D721Med (cell line): ENCODE data around the gene CDK5.
A peak's percentile ranks its signal among the peaks of the same experiment; 100 is the strongest.

ENCODE experiments used
- DNase-seq: peaks from one replicate; pipeline ENCODE4 v3.0.0; 2011; ENCODE audit warnings: low spot score; ENCODE audit not compliant: insufficient read length
- FAIRE-seq: peaks from 2 replicates; lab custom pipeline; 2011; peaks lifted over from hg19 to GRCh38; lab: Jason Lieb, UNC
- TF ChIP-seq, protein P1 (sequence below): IDR thresholded peaks from 2 replicates; pipeline ENCODE4 v1.5.1; 2012; ENCODE audit warnings: mild to moderate bottlenecking, control low read depth; ENCODE audit not compliant: insufficient read depth; ENCODE audit errors: missing control alignments

CDK5 gene

DNA sequence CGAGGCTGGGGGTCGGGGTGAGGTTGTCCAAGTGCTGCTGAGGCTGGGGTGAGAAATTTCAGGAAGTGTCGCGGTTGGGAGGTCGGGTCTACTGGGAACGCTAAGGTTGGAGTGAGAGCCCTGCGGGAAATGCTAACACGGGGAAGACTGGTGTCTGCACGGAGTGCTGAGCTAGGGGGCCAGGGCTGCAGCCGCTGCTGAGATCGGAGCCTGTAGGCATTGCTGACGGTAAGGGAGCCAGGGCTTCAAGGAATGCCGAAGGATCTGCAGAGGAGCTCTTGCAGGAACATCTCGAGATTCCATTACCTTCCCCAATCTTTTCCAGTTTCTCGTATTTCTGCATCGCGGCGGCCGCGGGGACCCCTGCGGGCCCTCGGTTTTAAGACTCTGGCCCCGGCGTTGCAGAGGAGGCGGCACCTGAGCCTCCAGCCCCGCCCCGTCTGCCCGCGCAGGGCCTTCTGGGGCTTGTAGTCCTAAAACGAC, at the start of gene CDK5:
Gene CDK5, minus strand, starts transcription at position 392 of the 483 bp plus-strand sequence. Its CDS starts 49 bp downstream, at position 343.
- TF ChIP-seq, protein P1, sequence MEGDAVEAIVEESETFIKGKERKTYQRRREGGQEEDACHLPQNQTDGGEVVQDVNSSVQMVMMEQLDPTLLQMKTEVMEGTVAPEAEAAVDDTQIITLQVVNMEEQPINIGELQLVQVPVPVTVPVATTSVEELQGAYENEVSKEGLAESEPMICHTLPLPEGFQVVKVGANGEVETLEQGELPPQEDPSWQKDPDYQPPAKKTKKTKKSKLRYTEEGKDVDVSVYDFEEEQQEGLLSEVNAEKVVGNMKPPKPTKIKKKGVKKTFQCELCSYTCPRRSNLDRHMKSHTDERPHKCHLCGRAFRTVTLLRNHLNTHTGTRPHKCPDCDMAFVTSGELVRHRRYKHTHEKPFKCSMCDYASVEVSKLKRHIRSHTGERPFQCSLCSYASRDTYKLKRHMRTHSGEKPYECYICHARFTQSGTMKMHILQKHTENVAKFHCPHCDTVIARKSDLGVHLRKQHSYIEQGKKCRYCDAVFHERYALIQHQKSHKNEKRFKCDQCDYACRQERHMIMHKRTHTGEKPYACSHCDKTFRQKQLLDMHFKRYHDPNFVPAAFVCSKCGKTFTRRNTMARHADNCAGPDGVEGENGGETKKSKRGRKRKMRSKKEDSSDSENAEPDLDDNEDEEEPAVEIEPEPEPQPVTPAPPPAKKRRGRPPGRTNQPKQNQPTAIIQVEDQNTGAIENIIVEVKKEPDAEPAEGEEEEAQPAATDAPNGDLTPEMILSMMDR, result no peak
- FAIRE-seq (no peak), DNase-seq (peak; percentile 63)

DNA sequence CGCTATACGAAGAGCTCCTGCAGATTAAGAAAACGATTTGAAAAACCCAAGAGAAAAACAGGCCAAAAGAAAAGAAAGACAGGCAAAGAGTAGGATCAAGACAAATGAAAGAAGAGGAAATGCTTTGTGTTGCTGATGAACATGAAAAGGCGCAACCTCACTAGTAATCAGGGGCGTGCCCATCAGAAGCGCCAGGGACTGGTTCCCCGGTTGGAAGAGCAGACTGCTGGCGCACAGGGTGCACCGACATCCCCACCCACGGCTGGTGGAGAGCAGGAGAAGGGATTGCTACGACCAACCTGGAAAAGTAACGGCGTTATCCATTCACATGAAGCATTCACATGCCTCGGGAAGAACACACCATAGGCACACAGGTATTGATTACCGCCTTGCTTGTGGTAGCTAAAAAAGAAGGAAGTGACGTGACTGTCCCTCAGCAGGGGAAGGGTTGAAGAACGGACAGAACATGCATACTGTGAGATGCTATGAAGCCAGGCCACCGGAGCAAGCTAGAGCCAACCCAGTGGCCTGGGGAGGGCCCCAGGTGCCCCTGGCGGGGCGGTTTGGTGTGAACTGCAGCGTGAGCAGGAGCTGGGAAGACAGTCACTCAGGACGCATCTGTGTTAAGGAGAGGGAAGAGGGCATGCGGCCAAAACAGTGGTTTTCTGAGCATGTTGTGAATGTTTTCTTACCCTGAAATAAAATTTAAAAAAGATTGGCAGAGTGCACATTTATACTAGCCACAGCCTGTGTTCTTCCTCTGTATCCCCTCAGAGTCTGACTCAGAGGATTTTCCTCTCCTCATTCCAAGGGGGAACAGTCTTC, 46.9 kb upstream of the CDK5 start:
- no peak for DNase-seq
- FAIRE-seq, result no peak
- TF ChIP-seq, protein P1, result no peak

DNA sequence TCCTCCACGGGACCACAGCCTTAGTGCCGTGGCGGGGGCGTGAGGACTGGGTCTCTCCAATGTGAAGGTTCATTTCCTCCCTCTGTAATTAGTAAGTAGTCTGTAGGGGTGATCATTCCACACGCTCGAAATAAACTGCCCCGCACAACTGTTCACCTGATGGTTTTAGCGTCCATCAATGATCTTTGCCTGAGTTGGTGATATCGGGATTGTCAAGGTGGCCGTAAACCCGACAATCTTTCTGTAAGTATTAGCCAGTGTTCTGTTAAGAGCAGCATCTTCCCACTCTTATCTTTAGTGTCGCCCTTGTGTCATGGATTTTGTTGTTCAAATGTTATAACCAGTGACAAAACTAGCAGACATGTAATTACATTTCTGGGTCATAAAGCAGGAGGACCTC, 46.3 kb upstream of the CDK5 start:
- TF ChIP-seq, protein P1, result no peak
- FAIRE-seq (no peak), DNase-seq (no peak)

DNA sequence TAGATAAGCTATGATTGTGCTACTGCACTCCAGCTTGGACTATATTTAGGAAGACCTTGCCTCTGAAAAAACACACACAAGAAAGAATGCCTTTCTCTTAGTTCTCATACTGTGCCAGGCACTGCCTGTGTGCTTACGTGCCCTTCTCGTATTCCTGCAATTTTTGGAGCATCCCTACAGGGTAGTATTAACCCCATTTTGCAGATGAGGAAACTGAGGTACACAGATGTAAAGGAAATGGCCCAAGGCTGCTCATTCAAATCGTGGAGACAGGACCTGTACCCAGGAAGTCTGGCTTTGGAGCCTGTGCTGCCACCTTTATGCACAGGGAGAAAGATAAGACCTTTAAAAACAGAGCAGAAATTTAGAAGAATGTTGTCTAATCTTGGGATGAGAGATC, 45.3 kb upstream of the CDK5 start:
- no peak for FAIRE-seq
- no peak for DNase-seq
- TF ChIP-seq, protein P1, result no peak

DNA sequence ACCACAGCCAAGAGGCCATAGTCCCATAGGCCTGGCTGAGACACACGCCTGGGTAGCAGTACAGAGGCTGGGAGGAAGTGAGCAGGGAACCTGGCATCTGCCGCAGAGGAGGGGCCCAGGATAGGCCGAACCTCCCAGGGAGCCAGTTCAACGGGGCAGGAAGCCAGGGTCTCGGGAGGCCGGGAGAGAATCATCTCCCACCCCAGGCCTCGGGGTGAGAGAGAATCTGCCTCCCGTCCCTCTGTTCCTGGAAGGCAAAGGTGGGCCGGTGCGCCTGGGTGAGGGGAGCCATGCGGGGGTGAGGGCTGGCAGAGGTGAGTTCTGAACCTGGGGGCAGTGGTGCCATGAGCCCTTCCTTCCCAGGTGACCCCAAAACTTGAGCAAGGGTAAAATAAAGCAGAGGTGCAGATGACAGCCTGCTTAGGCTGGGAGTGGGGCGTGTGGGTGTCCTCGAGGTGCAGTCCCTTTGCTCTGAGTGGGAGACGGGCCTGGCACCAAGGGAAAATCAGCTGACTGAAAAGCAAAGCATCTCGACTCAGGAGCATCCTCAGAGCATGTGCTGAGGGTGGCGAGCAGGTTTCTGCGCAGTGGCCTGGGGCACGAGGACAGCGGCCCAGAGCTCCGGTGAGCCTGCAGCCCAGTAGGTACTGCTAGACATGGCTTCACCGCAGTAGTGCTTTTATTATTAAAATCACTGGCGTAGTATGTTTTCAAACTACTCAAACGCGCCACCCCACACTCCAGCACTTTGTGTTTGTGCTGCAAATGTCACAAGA, 44.1 kb upstream of the CDK5 start:
- no peak for FAIRE-seq
- no peak for DNase-seq
- TF ChIP-seq, protein P1, result no peak

DNA sequence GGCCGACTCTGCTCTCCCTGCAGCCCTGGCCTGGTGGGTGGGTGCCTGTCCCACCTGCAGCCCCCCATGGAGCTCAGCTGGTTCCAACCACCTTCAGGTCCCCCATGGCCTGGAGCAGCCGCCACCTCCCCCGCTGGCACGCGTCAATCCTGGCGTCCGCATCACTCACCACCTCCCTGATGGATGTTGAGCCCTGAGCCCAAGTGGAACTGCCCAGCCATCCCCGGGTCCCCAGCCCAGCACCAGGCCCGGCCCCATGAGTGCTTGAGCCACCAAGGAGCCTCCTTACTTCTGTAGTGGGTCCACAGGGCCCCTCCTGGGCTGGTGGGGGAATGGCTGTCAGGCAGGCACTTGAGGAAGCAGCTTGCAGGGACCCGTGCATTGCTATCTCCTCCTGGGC, 43.2 kb upstream of the CDK5 start:
- TF ChIP-seq, protein P1, result no peak

More for the DNA sequence above, 43.2 kb upstream of the CDK5 start:
- no peak for DNase-seq
- no peak for FAIRE-seq
